GM12891 (cell line): ENCODE results near the gene GPR34.

Source experiments
- DNase-seq: peaks from one replicate; pipeline ENCODE4 v3.0.0; 2011; ENCODE audit warnings: low spot score; ENCODE audit not compliant: insufficient read length
- FAIRE-seq: peaks from 2 replicates; lab custom pipeline; 2011; peaks lifted over from hg19 to GRCh38; lab: Jason Lieb, UNC
- PAX5 ChIP-seq: IDR thresholded peaks from 2 replicates; pipeline ENCODE4 v1.6.1; 2011; ENCODE audit warnings: low read length, moderate library complexity, mild to moderate bottlenecking; ENCODE audit not compliant: insufficient read depth, severe bottlenecking
- POLR2A ChIP-seq: IDR thresholded peaks from 2 replicates; pipeline ENCODE4 v1.6.1; 2011; ENCODE audit warnings: low read depth, low read length, control low read depth
- POLR2AphosphoS5 ChIP-seq: IDR thresholded peaks from 2 replicates; pipeline ENCODE4 v1.6.1; 2011; ENCODE audit warnings: low read depth, low read length, control low read depth
- POU2F2 ChIP-seq: IDR thresholded peaks from 2 replicates; pipeline ENCODE4 v1.6.1; 2011; ENCODE audit warnings: low read depth, mild to moderate bottlenecking, control low read depth, low read length, moderate library complexity
- SPI1 ChIP-seq: IDR thresholded peaks from 2 replicates; pipeline ENCODE4 v1.6.1; 2011; ENCODE audit warnings: low read depth, low read length, control low read depth
- TAF1 ChIP-seq: IDR thresholded peaks from 2 replicates; pipeline ENCODE4 v1.6.1; 2011; ENCODE audit warnings: low read depth, low read length, control low read depth

Gene GPR34

GRCh38 chrX:41689711-41690110, 938 bp downstream of the GPR34 start:
- TF ChIP-seq POU2F2 (no peak), TAF1 (no peak), SPI1 (no peak), PAX5 (no peak), POLR2A (no peak), POLR2AphosphoS5 (no peak)
- FAIRE-seq (no peak), DNase-seq (no peak)

GRCh38 chrX:41692162-41692749, 3.5 kb downstream of the GPR34 start:
- DNase-seq (no peak), FAIRE-seq (peak; percentile 62)
- TF ChIP-seq POLR2AphosphoS5: no peak
- no peak for TF ChIP-seq POLR2A
- TF ChIP-seq SPI1: no peak
- TF ChIP-seq POU2F2: no peak
- TF ChIP-seq TAF1: no peak
- no peak for TF ChIP-seq PAX5

GRCh38 chrX:41693024-41693423, 4.3 kb downstream of the GPR34 start:
- no peak for FAIRE-seq
- DNase-seq: no peak
- no peak for TF ChIP-seq POLR2AphosphoS5
- no peak for TF ChIP-seq TAF1
- TF ChIP-seq PAX5: no peak
- no peak for TF ChIP-seq POU2F2
- no peak for TF ChIP-seq SPI1
- no peak for TF ChIP-seq POLR2A

- TF ChIP-seq POLR2A (no peak), PAX5 (no peak), SPI1 (no peak), POLR2AphosphoS5 (no peak), TAF1 (no peak), POU2F2 (no peak)
- FAIRE-seq (peak; percentile 78), DNase-seq (no peak)
Measured at GRCh38 chrX:41695426-41695825, 6.7 kb downstream of the GPR34 start.

GRCh38 chrX:41703574-41704029, 14.8 kb downstream of the GPR34 start:
- peak; percentile 88 for FAIRE-seq
- no peak for DNase-seq
- TF ChIP-seq TAF1 (no peak), POLR2AphosphoS5 (no peak), SPI1 (no peak)

GRCh38 chrX:41705042-41705441, 16.3 kb downstream of the GPR34 start:
- DNase-seq (no peak), FAIRE-seq (no peak)
- no peak for TF ChIP-seq POLR2A
- no peak for TF ChIP-seq TAF1
- TF ChIP-seq POLR2AphosphoS5: no peak
- TF ChIP-seq SPI1: no peak
- no peak for TF ChIP-seq PAX5
- TF ChIP-seq POU2F2: no peak

GRCh38 chrX:41705680-41706374, 17.1 kb downstream of the GPR34 start:
- TF ChIP-seq SPI1 (peak; percentile 94), POLR2A (no peak), POU2F2 (peak; percentile 65; the same call in 1 of the 2 replicates)
- peak; percentile 99 for FAIRE-seq
- no peak for DNase-seq

GRCh38 chrX:41707218-41707617, 18.4 kb downstream of the GPR34 start:
- no peak for DNase-seq
- FAIRE-seq: peak; percentile 86
- TF ChIP-seq SPI1: peak; percentile 39
- no peak for TF ChIP-seq PAX5
- TF ChIP-seq TAF1: no peak
- no peak for TF ChIP-seq POU2F2
- no peak for TF ChIP-seq POLR2AphosphoS5
- TF ChIP-seq POLR2A: no peak

GRCh38 chrX:41708486-41708885, 19.7 kb downstream of the GPR34 start:
- TF ChIP-seq TAF1 (no peak), POU2F2 (no peak), SPI1 (no peak), PAX5 (no peak), POLR2AphosphoS5 (no peak), POLR2A (no peak)
- FAIRE-seq: no peak
- DNase-seq: no peak
